Breast epithelium (tissue), 3 donors: ENCODE results near the gene FZD8.

Source experiments
- CTCF ChIP-seq, 3 donors: fragments of 450-650 bp; IDR thresholded peaks; one replicate each; pipeline ENCODE4 v1.5.1; 2016 to 2017; ENCODE audit warnings: antibody characterized with exemption in 3 of 3, mild to moderate bottlenecking in 3 of 3, moderate library complexity in 3 of 3
- POLR2A ChIP-seq: fragments of 450-650 bp; IDR thresholded peaks from one replicate; pipeline ENCODE4 v1.6.1; 2016; ENCODE audit warnings: antibody characterized with exemption, mild to moderate bottlenecking, moderate library complexity
- POLR2AphosphoS5 ChIP-seq, 3 donors: sonication (generic); formaldehyde crosslinking; IDR thresholded peaks; one replicate each; pipeline ENCODE4 v1.6.1; 2017; ENCODE audit warnings: antibody characterized with exemption in 3 of 3

GRCh38 chr10:35657621-35658020, 15.5 kb upstream of the FZD8 start:
- TF ChIP-seq CTCF (IDR thresholded peaks at IDR 0.05) = no peak
- TF ChIP-seq POLR2A = no peak
- no peak for TF ChIP-seq POLR2AphosphoS5 (IDR thresholded peaks at IDR 0.05)
